Measurements from ENCODE around the gene SMCO3.
"Not testable (repeated sequence)": the region's sequence is repeated elsewhere in the genome, so short reads cannot be mapped to it uniquely, and the experiment has no call there.

Gene SMCO3

GRCh38 chr12:14774906-14775635 is 38.9 kb downstream of the SMCO3 start:
- DNase-seq (ENCODE audit: low spot score), result no peak

GRCh38 chr12:14774074-14774905 is 39.7 kb downstream of the SMCO3 start:
- DNase-seq (ENCODE audit: low spot score), result no peak

- DNase-seq (ENCODE audit: low spot score), result no peak
These were observed 40.3 kb downstream of the SMCO3 start for GRCh38 chr12:14773685-14774073.

DNA sequence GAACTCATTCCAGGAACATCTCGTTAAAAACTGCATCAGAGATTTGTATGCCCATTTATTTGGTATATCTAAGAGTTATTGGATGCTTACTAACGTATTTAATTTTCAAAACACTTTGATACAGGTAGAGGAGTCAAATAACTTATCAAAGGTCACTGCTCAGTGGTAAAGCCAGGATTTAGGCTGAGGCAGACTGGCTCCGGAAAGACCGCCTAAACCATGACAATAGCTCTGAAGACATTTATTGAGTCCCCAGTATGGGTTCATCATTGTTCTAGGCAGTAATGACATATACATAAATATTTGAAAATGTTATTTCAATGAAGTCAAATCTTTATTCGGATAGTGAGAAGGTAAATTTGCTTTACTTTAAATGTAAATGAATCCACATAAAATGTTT is 41.0 kb downstream of the SMCO3 start:
- no peak for DNase-seq (ENCODE audit: low spot score)

DNA sequence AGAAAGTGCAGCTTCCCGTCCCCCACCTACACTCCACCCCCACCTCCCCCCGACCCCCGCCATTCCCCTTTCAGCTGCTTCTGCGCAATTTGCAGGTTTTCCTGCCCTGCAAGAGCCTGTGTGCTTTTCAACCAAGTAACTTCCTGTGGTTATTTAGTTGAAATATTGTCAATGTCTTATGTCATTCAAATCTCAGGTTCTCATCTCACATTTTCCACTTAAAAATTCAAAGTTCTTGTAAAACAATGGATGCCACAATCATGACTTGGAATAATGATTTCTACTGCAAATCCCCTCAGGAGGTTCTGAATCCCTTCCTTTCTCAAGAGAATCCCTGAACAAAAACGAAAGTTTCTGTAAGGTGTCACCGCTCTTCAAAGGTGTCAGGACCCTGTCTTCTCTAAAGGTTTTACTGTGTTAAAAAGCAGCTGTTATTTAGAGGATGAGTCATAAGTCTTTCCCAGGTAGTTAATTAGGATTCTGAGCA is 42.3 kb downstream of the SMCO3 start:
- DNase-seq (ENCODE audit: low spot score), result peak; percentile 40

- DNase-seq (ENCODE audit: low spot score), result peak; percentile 96
These were observed 43.2 kb downstream of the SMCO3 start for GRCh38 chr12:14770496-14771461.

DNA sequence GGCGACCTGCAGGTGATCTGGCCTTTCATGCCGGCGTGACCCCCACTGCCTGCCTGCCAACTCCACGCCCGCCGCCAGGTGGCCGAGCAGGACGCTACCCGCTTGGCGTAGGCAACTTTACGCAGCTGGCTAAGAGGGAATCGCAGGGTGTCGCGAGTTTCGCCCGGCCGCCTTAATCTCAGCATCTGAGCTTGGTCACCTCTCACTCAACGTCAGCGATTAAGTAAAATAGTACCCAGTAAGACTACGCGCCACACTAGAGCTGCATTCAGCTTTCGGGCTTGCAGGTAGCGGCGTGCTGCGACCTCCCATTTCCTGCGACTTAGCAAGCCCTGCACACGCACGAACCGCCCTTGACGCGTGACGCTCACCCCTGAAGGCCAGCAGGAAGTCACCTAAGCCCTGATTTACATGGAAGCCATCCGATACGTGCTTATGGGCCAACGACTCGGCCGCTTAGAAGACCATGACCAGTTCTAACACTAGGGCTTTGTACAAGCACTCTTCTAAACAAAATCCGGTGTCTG is 44.0 kb downstream of the SMCO3 start:
- DNase-seq (ENCODE audit: low spot score), result peak; percentile 96

DNA sequence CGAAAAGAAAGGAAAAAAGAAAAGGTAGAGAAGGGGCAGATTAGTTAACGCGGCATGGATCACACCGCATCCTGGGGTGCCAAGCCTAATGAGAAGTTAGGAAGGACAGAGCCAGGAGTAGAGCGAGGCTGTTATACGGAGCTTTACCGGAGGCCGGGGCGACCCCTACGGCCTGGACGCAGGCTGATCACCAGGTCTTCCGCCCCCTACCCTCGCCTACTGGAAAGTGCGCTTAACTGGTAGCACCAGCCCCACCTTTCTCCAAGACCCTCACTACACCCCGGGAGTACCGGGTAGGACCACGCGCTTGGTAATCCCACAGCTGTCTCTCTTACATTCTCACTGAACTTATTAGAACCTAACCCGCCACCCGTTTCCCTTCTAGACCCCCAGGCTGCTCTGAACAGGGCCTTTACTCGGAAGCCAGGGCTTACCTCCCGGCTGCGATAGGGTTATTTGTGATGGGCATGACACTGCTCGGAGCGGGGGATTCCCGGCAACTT is 44.5 kb downstream of the SMCO3 start:
- no peak for DNase-seq (ENCODE audit: low spot score)

DNA sequence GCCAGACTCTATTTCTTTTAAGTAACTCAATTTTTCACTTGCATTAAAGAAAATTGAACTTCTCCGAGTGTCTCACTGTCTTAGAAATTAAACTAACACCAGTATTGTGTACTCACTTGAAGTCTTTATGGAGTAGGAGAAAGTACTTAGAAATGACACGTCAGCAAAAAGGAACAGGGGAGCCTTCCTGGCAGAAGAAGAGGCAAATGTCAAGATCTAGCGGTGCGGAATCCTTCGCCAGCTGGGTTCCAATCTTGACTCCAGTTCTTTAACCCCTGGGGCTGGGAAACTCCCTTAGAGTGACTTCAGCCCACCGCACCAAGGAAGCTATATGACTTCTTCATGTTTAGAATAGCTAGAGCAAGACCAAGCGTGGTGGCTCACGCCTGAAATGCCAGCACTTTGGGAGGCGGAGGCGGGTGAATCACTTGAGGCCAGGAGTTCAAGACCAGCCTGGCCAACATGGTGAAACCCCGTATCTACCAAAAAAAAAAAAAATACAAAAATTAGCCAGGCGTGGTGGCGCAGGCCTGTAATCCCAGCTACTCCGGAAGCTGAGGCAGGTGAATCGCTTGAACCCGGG is 45.1 kb downstream of the SMCO3 start:
- peak; percentile 36 for DNase-seq (ENCODE audit: low spot score)

DNA sequence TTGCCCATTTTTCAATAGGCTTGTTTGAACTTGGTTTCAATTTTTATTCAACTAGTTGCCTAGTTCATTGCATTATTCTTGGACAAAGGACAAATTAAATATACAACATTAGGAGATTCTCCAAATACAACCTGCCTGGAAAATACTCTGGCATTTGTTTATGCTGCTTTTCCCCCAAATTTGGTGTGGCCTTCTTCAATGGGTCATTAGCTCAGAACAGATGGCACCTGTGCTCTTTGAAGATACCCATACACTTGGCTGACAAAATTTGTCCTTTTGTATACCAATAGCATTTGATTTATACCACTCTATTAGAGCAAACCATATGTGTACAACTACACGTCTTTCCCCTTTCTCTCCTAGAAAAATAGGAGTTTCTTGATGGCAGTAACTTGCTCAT is 46.4 kb downstream of the SMCO3 start:
- no peak for DNase-seq (ENCODE audit: low spot score)

GRCh38 chr12:14766649-14767215 is 47.2 kb downstream of the SMCO3 start:
- no peak for DNase-seq (ENCODE audit: low spot score)

DNA sequence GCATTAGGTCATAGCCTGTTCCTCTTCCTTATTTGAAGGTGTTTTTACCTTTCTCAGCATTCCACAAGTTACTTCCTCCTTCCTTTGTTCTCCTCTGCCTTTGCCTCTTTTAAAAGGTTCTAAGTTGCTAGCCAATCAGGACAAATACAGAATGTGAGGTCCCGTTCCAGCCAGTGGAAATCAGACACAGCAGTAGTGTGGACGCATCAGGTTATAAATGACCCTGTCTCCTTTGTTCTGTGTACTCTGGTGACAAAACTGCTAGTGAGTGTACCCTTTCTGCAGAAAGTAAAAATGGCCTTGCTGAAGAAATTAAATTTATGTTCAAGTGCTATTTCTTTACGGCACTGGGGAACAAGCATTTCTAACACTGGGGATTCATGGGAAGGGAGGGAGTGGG is 48.0 kb downstream of the SMCO3 start:
- DNase-seq (ENCODE audit: low spot score), result not testable (repeated sequence)

DNA sequence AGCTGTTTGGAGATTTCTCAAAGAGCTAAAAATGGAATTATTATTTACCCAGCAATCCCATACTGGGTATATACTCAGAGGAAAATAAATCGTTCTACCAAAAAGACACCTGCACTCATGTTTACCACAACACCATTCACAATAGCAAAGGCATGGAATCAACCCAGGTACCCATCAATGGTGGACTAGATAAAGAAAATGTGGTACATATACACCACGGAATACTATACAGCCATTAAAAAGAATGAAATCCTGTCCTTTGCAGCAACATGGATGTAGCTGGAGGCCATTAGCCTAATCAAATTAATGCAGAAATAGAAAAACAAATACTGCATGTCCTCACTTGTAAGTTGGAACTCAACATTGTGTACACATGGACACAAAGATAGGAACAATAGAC is 48.6 kb downstream of the SMCO3 start:
- DNase-seq (ENCODE audit: low spot score), result no peak

DNA sequence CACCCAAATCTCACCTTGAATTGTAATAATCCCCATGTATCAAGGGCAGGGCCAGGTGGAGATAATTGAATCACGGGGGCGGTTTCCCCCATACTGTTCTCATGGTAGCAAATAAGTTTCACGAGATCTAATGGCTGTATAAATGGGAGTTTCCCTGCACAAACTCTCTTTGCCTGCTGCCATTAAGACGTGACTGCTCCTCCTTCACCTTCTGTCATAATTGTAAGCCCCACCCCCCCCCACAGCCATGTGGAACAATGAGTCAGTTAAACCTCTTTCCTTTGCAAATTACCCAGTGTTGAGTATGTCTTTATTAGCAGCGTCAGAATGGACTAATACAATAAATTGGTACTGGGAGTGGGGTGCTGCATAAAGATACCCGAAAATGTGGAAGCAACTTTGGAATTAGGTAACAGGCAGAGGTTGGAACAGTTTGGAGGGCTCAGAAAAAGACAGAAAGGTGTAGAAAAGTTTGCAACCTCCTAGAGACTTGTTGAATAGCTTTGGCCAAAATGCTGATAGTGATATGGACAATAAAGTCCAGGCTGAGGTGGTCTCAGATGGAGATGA is 54.2 kb downstream of the SMCO3 start:
- DNase-seq (ENCODE audit: low spot score), result not testable (repeated sequence)

GRCh38 chr12:14756334-14757143 is 57.4 kb downstream of the SMCO3 start:
- peak; percentile 49 for DNase-seq (ENCODE audit: low spot score)

Measured in NAMALWA (cell line).